ENCODE results near the gene FGD4.

DNA sequence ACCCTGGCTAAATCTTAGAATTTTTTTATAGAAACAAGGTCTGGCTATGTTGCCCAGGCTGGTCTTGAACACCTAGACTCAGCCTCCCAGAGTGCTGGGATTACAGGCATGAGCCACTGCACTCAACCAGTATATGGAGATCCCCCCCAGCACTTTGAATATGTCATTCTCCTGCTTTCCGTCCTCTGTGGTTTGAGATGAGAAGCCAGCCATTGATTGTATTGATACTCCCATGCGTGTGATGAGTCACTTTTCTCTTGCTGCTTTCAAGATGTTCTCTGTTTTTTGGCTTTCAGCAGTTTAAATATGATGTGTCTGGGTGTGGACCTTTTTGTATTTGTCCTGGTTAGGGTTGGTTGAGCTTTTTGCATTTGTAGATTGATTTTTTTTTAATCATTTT is 204.5 kb downstream of the FGD4 start:
- TF ChIP-seq, protein P1, sequence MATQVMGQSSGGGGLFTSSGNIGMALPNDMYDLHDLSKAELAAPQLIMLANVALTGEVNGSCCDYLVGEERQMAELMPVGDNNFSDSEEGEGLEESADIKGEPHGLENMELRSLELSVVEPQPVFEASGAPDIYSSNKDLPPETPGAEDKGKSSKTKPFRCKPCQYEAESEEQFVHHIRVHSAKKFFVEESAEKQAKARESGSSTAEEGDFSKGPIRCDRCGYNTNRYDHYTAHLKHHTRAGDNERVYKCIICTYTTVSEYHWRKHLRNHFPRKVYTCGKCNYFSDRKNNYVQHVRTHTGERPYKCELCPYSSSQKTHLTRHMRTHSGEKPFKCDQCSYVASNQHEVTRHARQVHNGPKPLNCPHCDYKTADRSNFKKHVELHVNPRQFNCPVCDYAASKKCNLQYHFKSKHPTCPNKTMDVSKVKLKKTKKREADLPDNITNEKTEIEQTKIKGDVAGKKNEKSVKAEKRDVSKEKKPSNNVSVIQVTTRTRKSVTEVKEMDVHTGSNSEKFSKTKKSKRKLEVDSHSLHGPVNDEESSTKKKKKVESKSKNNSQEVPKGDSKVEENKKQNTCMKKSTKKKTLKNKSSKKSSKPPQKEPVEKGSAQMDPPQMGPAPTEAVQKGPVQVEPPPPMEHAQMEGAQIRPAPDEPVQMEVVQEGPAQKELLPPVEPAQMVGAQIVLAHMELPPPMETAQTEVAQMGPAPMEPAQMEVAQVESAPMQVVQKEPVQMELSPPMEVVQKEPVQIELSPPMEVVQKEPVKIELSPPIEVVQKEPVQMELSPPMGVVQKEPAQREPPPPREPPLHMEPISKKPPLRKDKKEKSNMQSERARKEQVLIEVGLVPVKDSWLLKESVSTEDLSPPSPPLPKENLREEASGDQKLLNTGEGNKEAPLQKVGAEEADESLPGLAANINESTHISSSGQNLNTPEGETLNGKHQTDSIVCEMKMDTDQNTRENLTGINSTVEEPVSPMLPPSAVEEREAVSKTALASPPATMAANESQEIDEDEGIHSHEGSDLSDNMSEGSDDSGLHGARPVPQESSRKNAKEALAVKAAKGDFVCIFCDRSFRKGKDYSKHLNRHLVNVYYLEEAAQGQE (IDR thresholded peaks at IDR 0.05; ENCODE audit: insufficient replicate concordance, low read depth): no peak
- TF ChIP-seq, protein P2, sequence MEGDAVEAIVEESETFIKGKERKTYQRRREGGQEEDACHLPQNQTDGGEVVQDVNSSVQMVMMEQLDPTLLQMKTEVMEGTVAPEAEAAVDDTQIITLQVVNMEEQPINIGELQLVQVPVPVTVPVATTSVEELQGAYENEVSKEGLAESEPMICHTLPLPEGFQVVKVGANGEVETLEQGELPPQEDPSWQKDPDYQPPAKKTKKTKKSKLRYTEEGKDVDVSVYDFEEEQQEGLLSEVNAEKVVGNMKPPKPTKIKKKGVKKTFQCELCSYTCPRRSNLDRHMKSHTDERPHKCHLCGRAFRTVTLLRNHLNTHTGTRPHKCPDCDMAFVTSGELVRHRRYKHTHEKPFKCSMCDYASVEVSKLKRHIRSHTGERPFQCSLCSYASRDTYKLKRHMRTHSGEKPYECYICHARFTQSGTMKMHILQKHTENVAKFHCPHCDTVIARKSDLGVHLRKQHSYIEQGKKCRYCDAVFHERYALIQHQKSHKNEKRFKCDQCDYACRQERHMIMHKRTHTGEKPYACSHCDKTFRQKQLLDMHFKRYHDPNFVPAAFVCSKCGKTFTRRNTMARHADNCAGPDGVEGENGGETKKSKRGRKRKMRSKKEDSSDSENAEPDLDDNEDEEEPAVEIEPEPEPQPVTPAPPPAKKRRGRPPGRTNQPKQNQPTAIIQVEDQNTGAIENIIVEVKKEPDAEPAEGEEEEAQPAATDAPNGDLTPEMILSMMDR (IDR thresholded peaks at IDR 0.05; ENCODE audit: insufficient read depth, low read length): no peak

All from HL-60 (cell line).